OCI-LY1 (cell line): ENCODE results near the gene TTC28.

ENCODE experiments used
- CTCF ChIP-seq: fragments of 200-600 bp; sonication (generic), shearing (Covaris generic); IDR thresholded peaks from 2 replicates; pipeline ENCODE4 v1.5.1; 2017; ENCODE audit warnings: mild to moderate bottlenecking, antibody characterized with exemption, low read length, moderate library complexity, mixed read lengths
- EZH2 ChIP-seq: fragments of 200-600 bp; sonication (generic), shearing (Covaris generic); IDR thresholded peaks from 2 replicates; pipeline ENCODE4 v1.8.0; 2017; ENCODE audit warnings: borderline replicate concordance, mixed run types, mild to moderate bottlenecking, antibody characterized with exemption, low read length, moderate library complexity, mixed read lengths

- no peak for TF ChIP-seq CTCF
- no peak for TF ChIP-seq EZH2
Measured at GRCh38 chr22:28728621-28729313, 49.1 kb upstream of the TTC28 start.
